ENCODE results near the gene FAM222B. TPM values are rescaled to one million over a fixed set of nuclear protein-coding genes. Genes with fewer than 3 reads are reported as not detected.
"Not testable (repeated sequence)": the region's sequence is repeated elsewhere in the genome, so short reads cannot be mapped to it uniquely, and the experiment has no call there.

The FAM222B gene
- total RNA-seq, 1 experiment from 2014 or later: 94.6 TPM

DNA sequence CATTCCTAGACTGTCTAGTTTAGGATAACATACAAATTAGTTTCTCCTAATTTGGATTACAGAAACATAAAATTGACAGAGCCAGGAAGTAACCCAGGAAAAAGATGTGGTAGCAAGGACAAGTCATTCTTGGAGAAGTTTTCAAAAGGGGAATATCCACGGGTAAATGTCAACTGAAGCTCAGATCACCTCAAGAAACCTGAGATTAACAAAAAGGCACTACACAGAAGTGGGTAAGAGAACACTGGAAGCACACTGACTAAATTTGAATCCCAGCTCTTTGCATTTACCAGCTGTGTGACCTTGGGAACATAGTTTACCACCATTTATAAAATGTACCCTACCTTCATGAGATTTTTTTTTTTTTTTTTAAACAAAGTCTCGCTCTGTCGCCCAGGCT is 59.4 kb downstream of the FAM222B start (continued):
- TF ChIP-seq, protein P1, sequence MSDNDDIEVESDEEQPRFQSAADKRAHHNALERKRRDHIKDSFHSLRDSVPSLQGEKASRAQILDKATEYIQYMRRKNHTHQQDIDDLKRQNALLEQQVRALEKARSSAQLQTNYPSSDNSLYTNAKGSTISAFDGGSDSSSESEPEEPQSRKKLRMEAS (CRISPR knock-in tag; IDR thresholded peaks at IDR 0.05): no peak

DNA sequence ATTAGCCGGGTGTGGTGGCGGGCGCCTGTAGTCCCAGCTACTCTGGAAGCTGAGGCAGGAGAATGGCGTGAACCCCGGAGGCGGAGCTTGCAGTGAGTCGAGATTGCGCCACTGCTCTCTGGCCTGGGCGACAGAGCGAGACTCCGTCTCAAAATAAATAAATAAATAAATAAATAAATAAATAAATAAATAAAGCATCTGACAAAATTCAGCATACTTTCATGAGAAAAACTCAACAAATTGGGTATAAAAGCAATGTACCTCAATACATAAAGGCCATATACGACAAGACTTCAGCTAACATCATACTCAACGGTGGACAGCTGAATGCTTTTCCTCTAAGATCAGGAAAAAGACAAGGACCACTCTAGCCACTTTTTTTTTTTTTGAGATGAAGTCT is 63.0 kb downstream of the FAM222B start:
- H3K9me3 Mint-ChIP-seq; POLR2A ChIA-PET; ATAC-seq; DNase-seq (ENCODE audit: low spot score); H3K4me3 Mint-ChIP-seq; H3K27me3 Mint-ChIP-seq (ENCODE audit: low read depth): not testable (repeated sequence)
- CTCF ChIA-PET: interaction anchor here (2.7 kb wide), 1 partner anchor 16 kb away, joined by 13 read pairs; no protein-coding TSS in a partner anchor
- Mint-ChIP-seq H3K4me1 (peaks cover 25% of the 10 kb centered on the region), H3K36me3 (peaks cover 19% of the 10 kb centered on the region), H3K27ac (0 out of 2 replicates have a peak overlapping the region, but pooled peaks have one; percentile 46)

DNA sequence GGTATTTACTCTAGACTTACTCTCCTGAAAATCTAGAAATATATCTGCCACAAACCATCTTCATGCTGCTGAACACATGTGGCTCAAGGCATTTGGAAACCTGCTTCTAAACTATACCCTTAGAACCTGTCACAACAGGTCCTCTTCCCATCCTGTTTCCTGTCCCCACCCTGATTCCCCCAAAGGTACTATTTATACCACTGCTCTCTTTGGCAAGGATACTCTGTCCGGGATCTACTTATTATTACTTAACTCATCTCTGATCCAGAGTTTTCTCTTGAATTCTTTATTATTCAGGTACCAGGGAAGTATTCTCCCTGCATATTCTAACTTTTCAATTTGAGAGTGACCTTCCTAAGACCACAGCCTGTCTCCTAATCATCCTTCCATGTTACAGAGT is 65.4 kb downstream of the FAM222B start:
- H3K4me1 Mint-ChIP-seq: peaks cover 34% of the 10 kb centered on the region
- ATAC-seq (no peak), DNase-seq (ENCODE audit: low spot score) (no peak)
- H3K27me3 Mint-ChIP-seq (ENCODE audit: low read depth): no peaks in the 10 kb centered on the region
- CTCF ChIA-PET: interaction anchor here (0.6 to 6.8 kb wide), 3 partner anchors 13 to 785 kb away, joined by 4 to 99 read pairs (median 13); no protein-coding TSS in a partner anchor
- H3K4me3 Mint-ChIP-seq: no peak overlapping the region
- peak overlapping the region; percentile 73 for H3K27ac Mint-ChIP-seq
- no peaks in the 10 kb centered on the region for H3K9me3 Mint-ChIP-seq
- POLR2A ChIA-PET: interaction anchor here (0.6 kb wide), 1 partner anchor 35 kb away, joined by 3 read pairs; no protein-coding TSS in a partner anchor
- H3K36me3 Mint-ChIP-seq: peaks cover 28% of the 10 kb centered on the region
- TF ChIP-seq ZBTB21 (CRISPR knock-in tag; IDR thresholded peaks at IDR 0.05; ENCODE audit: borderline replicate concordance) (no peak), ELF4 (CRISPR knock-in tag; IDR thresholded peaks at IDR 0.05; ENCODE audit: low read depth) (no peak), NFE2L1 (CRISPR knock-in tag; IDR thresholded peaks at IDR 0.05) (no peak), TEAD1 (CRISPR knock-in tag; IDR thresholded peaks at IDR 0.05) (no peak), SMAD4 (CRISPR knock-in tag; IDR thresholded peaks at IDR 0.05) (no peak), ZNF263 (CRISPR knock-in tag; IDR thresholded peaks at IDR 0.05; ENCODE audit: low read depth) (no peak), JUN (CRISPR knock-in tag; IDR thresholded peaks at IDR 0.05) (no peak), ZNF317 (CRISPR knock-in tag; IDR thresholded peaks at IDR 0.05; ENCODE audit: borderline replicate concordance, low read depth) (no peak)
- TF ChIP-seq, protein P2, sequence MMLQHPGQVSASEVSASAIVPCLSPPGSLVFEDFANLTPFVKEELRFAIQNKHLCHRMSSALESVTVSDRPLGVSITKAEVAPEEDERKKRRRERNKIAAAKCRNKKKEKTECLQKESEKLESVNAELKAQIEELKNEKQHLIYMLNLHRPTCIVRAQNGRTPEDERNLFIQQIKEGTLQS (CRISPR knock-in tag; conservative IDR thresholded peaks at IDR 0.05): no peak
- TF ChIP-seq, protein P3, sequence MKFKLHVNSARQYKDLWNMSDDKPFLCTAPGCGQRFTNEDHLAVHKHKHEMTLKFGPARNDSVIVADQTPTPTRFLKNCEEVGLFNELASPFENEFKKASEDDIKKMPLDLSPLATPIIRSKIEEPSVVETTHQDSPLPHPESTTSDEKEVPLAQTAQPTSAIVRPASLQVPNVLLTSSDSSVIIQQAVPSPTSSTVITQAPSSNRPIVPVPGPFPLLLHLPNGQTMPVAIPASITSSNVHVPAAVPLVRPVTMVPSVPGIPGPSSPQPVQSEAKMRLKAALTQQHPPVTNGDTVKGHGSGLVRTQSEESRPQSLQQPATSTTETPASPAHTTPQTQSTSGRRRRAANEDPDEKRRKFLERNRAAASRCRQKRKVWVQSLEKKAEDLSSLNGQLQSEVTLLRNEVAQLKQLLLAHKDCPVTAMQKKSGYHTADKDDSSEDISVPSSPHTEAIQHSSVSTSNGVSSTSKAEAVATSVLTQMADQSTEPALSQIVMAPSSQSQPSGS (CRISPR knock-in tag; IDR thresholded peaks at IDR 0.05; ENCODE audit: borderline replicate concordance, low read depth): no peak

DNA sequence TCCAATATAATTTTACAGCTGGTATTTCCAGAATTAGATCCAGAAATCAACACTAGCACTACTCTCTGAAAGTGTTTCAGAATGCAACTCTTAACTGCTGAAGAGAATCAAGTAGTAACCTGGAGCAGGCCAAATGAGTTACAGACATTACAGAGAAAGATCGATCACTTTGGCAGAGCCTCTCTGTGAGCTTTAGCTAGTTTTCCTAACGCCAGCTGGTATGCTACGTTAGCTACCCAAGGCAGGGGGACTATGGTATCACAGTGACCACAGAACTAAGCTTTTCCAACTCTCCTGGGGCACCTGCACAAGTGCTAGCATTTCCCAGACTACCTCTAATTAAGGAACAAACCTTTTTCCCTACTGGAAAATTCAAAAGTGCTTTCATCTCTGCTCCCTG is 68.4 kb downstream of the FAM222B start:
- Mint-ChIP-seq H3K4me1 (peaks cover 37% of the 10 kb centered on the region), H3K27me3 (ENCODE audit: low read depth) (no peaks in the 10 kb centered on the region), H3K9me3 (no peaks in the 10 kb centered on the region), H3K36me3 (peaks cover 15% of the 10 kb centered on the region), H3K27ac (peak overlapping the region; percentile 76), H3K4me3 (no peak overlapping the region)
- DNase-seq (ENCODE audit: low spot score) (no peak), ATAC-seq (no peak)
- CTCF ChIA-PET: interaction anchor here (0.6 to 6.8 kb wide), 10 partner anchors 11 to 343 kb away, joined by 3 to 99 read pairs (median 4); no protein-coding TSS in a partner anchor
- POLR2A ChIA-PET: interaction anchor here (0.6 kb wide), 1 partner anchor 421 kb away, joined by 4 read pairs; no protein-coding TSS in a partner anchor
- TF ChIP-seq ZNF416 (CRISPR knock-in tag; IDR thresholded peaks at IDR 0.05) (no peak), JAZF1 (CRISPR knock-in tag; IDR thresholded peaks at IDR 0.05) (no peak), ZNF232 (CRISPR knock-in tag; IDR thresholded peaks at IDR 0.05) (no peak), SOX15 (CRISPR knock-in tag; IDR thresholded peaks at IDR 0.05) (no peak), ZNF138 (CRISPR knock-in tag; conservative IDR thresholded peaks at IDR 0.05) (no peak)
- TF ChIP-seq, protein P4, sequence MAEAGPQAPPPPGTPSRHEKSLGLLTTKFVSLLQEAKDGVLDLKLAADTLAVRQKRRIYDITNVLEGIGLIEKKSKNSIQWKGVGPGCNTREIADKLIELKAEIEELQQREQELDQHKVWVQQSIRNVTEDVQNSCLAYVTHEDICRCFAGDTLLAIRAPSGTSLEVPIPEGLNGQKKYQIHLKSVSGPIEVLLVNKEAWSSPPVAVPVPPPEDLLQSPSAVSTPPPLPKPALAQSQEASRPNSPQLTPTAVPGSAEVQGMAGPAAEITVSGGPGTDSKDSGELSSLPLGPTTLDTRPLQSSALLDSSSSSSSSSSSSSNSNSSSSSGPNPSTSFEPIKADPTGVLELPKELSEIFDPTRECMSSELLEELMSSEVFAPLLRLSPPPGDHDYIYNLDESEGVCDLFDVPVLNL (CRISPR knock-in tag; IDR thresholded peaks at IDR 0.05; ENCODE audit: borderline replicate concordance, low read depth): no peak
- TF ChIP-seq, protein P5, sequence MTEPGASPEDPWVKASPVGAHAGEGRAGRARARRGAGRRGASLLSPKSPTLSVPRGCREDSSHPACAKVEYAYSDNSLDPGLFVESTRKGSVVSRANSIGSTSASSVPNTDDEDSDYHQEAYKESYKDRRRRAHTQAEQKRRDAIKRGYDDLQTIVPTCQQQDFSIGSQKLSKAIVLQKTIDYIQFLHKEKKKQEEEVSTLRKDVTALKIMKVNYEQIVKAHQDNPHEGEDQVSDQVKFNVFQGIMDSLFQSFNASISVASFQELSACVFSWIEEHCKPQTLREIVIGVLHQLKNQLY (CRISPR knock-in tag; IDR thresholded peaks at IDR 0.05): no peak
- TF ChIP-seq, protein P6, sequence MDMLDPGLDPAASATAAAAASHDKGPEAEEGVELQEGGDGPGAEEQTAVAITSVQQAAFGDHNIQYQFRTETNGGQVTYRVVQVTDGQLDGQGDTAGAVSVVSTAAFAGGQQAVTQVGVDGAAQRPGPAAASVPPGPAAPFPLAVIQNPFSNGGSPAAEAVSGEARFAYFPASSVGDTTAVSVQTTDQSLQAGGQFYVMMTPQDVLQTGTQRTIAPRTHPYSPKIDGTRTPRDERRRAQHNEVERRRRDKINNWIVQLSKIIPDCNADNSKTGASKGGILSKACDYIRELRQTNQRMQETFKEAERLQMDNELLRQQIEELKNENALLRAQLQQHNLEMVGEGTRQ (CRISPR knock-in tag; IDR thresholded peaks at IDR 0.05): no peak
- TF ChIP-seq, protein P7, sequence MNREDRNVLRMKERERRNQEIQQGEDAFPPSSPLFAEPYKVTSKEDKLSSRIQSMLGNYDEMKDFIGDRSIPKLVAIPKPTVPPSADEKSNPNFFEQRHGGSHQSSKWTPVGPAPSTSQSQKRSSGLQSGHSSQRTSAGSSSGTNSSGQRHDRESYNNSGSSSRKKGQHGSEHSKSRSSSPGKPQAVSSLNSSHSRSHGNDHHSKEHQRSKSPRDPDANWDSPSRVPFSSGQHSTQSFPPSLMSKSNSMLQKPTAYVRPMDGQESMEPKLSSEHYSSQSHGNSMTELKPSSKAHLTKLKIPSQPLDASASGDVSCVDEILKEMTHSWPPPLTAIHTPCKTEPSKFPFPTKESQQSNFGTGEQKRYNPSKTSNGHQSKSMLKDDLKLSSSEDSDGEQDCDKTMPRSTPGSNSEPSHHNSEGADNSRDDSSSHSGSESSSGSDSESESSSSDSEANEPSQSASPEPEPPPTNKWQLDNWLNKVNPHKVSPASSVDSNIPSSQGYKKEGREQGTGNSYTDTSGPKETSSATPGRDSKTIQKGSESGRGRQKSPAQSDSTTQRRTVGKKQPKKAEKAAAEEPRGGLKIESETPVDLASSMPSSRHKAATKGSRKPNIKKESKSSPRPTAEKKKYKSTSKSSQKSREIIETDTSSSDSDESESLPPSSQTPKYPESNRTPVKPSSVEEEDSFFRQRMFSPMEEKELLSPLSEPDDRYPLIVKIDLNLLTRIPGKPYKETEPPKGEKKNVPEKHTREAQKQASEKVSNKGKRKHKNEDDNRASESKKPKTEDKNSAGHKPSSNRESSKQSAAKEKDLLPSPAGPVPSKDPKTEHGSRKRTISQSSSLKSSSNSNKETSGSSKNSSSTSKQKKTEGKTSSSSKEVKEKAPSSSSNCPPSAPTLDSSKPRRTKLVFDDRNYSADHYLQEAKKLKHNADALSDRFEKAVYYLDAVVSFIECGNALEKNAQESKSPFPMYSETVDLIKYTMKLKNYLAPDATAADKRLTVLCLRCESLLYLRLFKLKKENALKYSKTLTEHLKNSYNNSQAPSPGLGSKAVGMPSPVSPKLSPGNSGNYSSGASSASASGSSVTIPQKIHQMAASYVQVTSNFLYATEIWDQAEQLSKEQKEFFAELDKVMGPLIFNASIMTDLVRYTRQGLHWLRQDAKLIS (CRISPR knock-in tag; IDR thresholded peaks at IDR 0.05; ENCODE audit: borderline replicate concordance): no peak

All from WTC11 (cell line).